EL (cell line): Measurements from ENCODE around the gene FAM120B.
A peak's percentile ranks its signal among the peaks of the same experiment; 100 is the strongest.

Source experiments
- DNase-seq: peaks from one replicate; pipeline ENCODE4 v3.0.0-alpha.2; 2016

Gene FAM120B

GRCh38 chr6:170363255-170363654, 56.7 kb downstream of the FAM120B start:
- no peak for DNase-seq

GRCh38 chr6:170365121-170365520, 58.6 kb downstream of the FAM120B start:
- no peak for DNase-seq

- DNase-seq, result no peak
These were observed 59.0 kb downstream of the FAM120B start for GRCh38 chr6:170365593-170365992.

- DNase-seq, result no peak
These were observed 59.8 kb downstream of the FAM120B start for GRCh38 chr6:170366248-170366960.

GRCh38 chr6:170367241-170367640, 60.7 kb downstream of the FAM120B start:
- DNase-seq, result no peak

- DNase-seq, result no peak
These were observed 62.0 kb downstream of the FAM120B start for GRCh38 chr6:170368544-170368943.

GRCh38 chr6:170369403-170369802, 62.8 kb downstream of the FAM120B start:
- no peak for DNase-seq

GRCh38 chr6:170370416-170370815, 63.9 kb downstream of the FAM120B start:
- no peak for DNase-seq

- DNase-seq, result no peak
These were observed 64.5 kb downstream of the FAM120B start for GRCh38 chr6:170371080-170371479.

GRCh38 chr6:170371588-170371987, 65.0 kb downstream of the FAM120B start:
- DNase-seq, result no peak

GRCh38 chr6:170372380-170373325, 66.1 kb downstream of the FAM120B start:
- DNase-seq, result no peak

- no peak for DNase-seq
These were observed 68.2 kb downstream of the FAM120B start for GRCh38 chr6:170374571-170375444.

- DNase-seq, result no peak
These were observed 69.1 kb downstream of the FAM120B start for GRCh38 chr6:170375661-170376060.

- no peak for DNase-seq
These were observed 70.0 kb downstream of the FAM120B start for GRCh38 chr6:170376386-170377043.

- no peak for DNase-seq
These were observed 71.9 kb downstream of the FAM120B start for GRCh38 chr6:170378502-170378901.

GRCh38 chr6:170381562-170381961, 75.0 kb downstream of the FAM120B start:
- no peak for DNase-seq

GRCh38 chr6:170383466-170384035, 77.0 kb downstream of the FAM120B start:
- no peak for DNase-seq

GRCh38 chr6:170385506-170385905, 78.9 kb downstream of the FAM120B start:
- DNase-seq, result no peak

- DNase-seq, result peak; percentile 84
These were observed 81.6 kb downstream of the FAM120B start for GRCh38 chr6:170388113-170388512.

GRCh38 chr6:170393033-170393432, 86.5 kb downstream of the FAM120B start:
- no peak for DNase-seq

- peak; percentile 25 for DNase-seq
These were observed 87.3 kb downstream of the FAM120B start for GRCh38 chr6:170393807-170394399.

- DNase-seq, result no peak
These were observed 88.4 kb downstream of the FAM120B start for GRCh38 chr6:170394980-170395379.
